H1 (cell line): ENCODE results near the gene KCP. TPM values are rescaled to one million over a fixed set of nuclear protein-coding genes. Genes with fewer than 3 reads are reported as not detected.
A peak's percentile ranks its signal among the peaks of the same experiment; 100 is the strongest.

ENCODE experiments used
- CTCF ChIA-PET: fragments of 300-600 bp; sonication (Branson Sonifier 250); formaldehyde crosslinking; loops from one replicate; lab custom pipeline; 2021; ENCODE audit not compliant: partially characterized antibody; lab: Charles Lee
- POLR2A ChIA-PET: fragments of 300-600 bp; sonication (Branson Sonifier 250); formaldehyde crosslinking; loops from one replicate; lab custom pipeline; 2021; ENCODE audit warnings: inconsistent platforms; ENCODE audit not compliant: partially characterized antibody; lab: Charles Lee
- DNase-seq, 2 experiments: peaks; one replicate each; pipeline versions ENCODE4 v3.0.0 to v3.0.0-alpha.2; 2010 to 2022; ENCODE audit warnings: low spot score in 2 of 2, low read depth in 1 of 2, mixed read lengths in 1 of 2
- FAIRE-seq: peaks from 2 replicates; lab custom pipeline; 2011; peaks lifted over from hg19 to GRCh38; lab: Jason Lieb, UNC
- H2AFZ ChIP-seq: 2 replicates; pipeline ENCODE4 v1.8.1; 2012; ENCODE audit warnings: low read length, inconsistent platforms
- H2AK5ac ChIP-seq: 2 replicates; pipeline ENCODE4 v1.6.1; 2013; ENCODE audit warnings: low read depth, low read length
- H2BK120ac ChIP-seq: replicated peaks from 2 replicates; pipeline ENCODE3; 2013; ENCODE audit warnings: low read depth, low read length, inconsistent platforms
- H2BK12ac ChIP-seq: 2 replicates; pipeline ENCODE4 v1.6.1; 2013; ENCODE audit warnings: low read depth, low read length
- H2BK15ac ChIP-seq: 2 replicates; pipeline ENCODE4 v1.6.1; 2013; ENCODE audit warnings: low read length
- H2BK20ac ChIP-seq: 2 replicates; pipeline ENCODE4 v1.6.1; 2013; ENCODE audit warnings: low read length
- H2BK5ac ChIP-seq: 2 replicates; pipeline ENCODE4 v1.6.1; 2013; ENCODE audit warnings: low read depth, low read length
- H3K14ac ChIP-seq: 2 replicates; pipeline ENCODE4 v1.6.1; 2013; ENCODE audit warnings: inconsistent platforms; ENCODE audit not compliant: insufficient read length
- H3K18ac ChIP-seq: 2 replicates; pipeline ENCODE4 v1.6.1; 2013; ENCODE audit warnings: low read length; ENCODE audit errors: extremely low read depth
- H3K23ac ChIP-seq: 2 replicates; pipeline ENCODE4 v1.6.1; 2013; ENCODE audit warnings: inconsistent platforms; ENCODE audit not compliant: insufficient read length
- H3K23me2 ChIP-seq: 2 replicates; pipeline ENCODE4 v1.6.1; 2013; ENCODE audit warnings: low read depth, low read length
- H3K27ac ChIP-seq: 2 replicates; pipeline ENCODE4 v1.6.1; 2011; ENCODE audit warnings: low read depth, low read length, inconsistent platforms
- H3K27me3 ChIP-seq, 4 experiments: replicated peaks in 1 of 4; 1 replicate in 1 of 4; 2 replicates in 3 of 4; pipeline versions ENCODE4 v1.6.1 to v1.8.1; 2011 to 2013; ENCODE audit warnings: low read length in 3 of 4, mild to moderate bottlenecking in 3 of 4, inconsistent platforms in 2 of 4, mixed read lengths in 2 of 4, moderate library complexity in 1 of 4; ENCODE audit not compliant: control insufficient read depth in 3 of 4, insufficient read depth in 3 of 4; ENCODE audit errors: extremely low read depth in 1 of 4
- H3K36me3 ChIP-seq, 4 experiments: 2 replicates each; pipeline versions ENCODE4 v1.6.1 to v1.8.1; 2011 to 2013; ENCODE audit warnings: mild to moderate bottlenecking in 4 of 4, low read length in 3 of 4, moderate library complexity in 2 of 4, control low read depth in 1 of 4, inconsistent platforms in 1 of 4; ENCODE audit not compliant: insufficient read depth in 4 of 4, control insufficient read depth in 2 of 4
- H3K4ac ChIP-seq: replicated peaks from 2 replicates; pipeline ENCODE3; 2013; ENCODE audit warnings: low read length, low read depth, mixed read lengths, inconsistent platforms; ENCODE audit not compliant: insufficient read length
- H3K4me1 ChIP-seq, 4 experiments: replicated peaks in 1 of 4; 1 replicate in 1 of 4; 2 replicates in 3 of 4; pipeline versions ENCODE4 v1.6.1 to v1.8.1; 2011 to 2013; ENCODE audit warnings: low read length in 3 of 4, inconsistent platforms in 2 of 4, mixed read lengths in 1 of 4; ENCODE audit not compliant: insufficient read depth in 4 of 4, control insufficient read depth in 3 of 4
- H3K4me2 ChIP-seq, 2 experiments: 2 replicates each; pipeline versions ENCODE4 v1.6.1 to v1.8.1; 2011 to 2013; ENCODE audit warnings: low read depth in 2 of 2, low read length in 2 of 2, control low read depth in 1 of 2, inconsistent platforms in 1 of 2, mild to moderate bottlenecking in 1 of 2; ENCODE audit not compliant: insufficient read depth in 1 of 2
- H3K4me3 ChIP-seq, 4 experiments: fragments of 200-600, 300-600 bp in 1 of 4; sonication (generic), shearing (Covaris generic), sonication (Bioruptor Twin) in 1 of 4; 2 replicates each; pipeline versions ENCODE4 v1.5.1 to v1.8.1; 2011 to 2016; ENCODE audit warnings: low read length in 4 of 4, low read depth in 3 of 4, control low read depth in 2 of 4, inconsistent platforms in 2 of 4, mild to moderate bottlenecking in 2 of 4, mixed read lengths in 1 of 4, moderate library complexity in 1 of 4; ENCODE audit not compliant: insufficient read depth in 2 of 4; ENCODE audit errors: extremely low read depth in 1 of 4
- H3K56ac ChIP-seq: replicated peaks from 2 replicates; pipeline ENCODE3; 2013; ENCODE audit warnings: low read depth, mild to moderate bottlenecking, mixed read lengths, low read length, inconsistent platforms; ENCODE audit not compliant: insufficient read length
- H3K79me1 ChIP-seq: 2 replicates; pipeline ENCODE4 v1.6.1; 2013; ENCODE audit warnings: low read depth, low read length, control low read depth
- H3K79me2 ChIP-seq, 2 experiments: 2 replicates each; pipeline versions ENCODE4 v1.6.1 to v1.8.1; 2012 to 2013; ENCODE audit warnings: low read length in 2 of 2, mild to moderate bottlenecking in 2 of 2, inconsistent platforms in 1 of 2; ENCODE audit not compliant: insufficient read depth in 2 of 2, control insufficient read depth in 1 of 2
- H3K9ac ChIP-seq, 4 experiments: replicated peaks in 1 of 4; 1 replicate in 1 of 4; 2 replicates in 3 of 4; pipeline versions ENCODE4 v1.6.1 to v1.8.1; 2011 to 2013; ENCODE audit warnings: low read depth in 3 of 4, low read length in 3 of 4, control low read depth in 2 of 4, mild to moderate bottlenecking in 2 of 4, moderate library complexity in 2 of 4, inconsistent platforms in 1 of 4; ENCODE audit errors: extremely low read depth in 1 of 4
- H3K9me3 ChIP-seq, 2 experiments: 2 replicates each; pipeline versions ENCODE4 v1.6.1 to v1.8.1; 2012 to 2013; ENCODE audit warnings: mild to moderate bottlenecking in 2 of 2, moderate library complexity in 2 of 2, control low read depth in 1 of 2, inconsistent platforms in 1 of 2, low read depth in 1 of 2, low read length in 1 of 2, mixed read lengths in 1 of 2; ENCODE audit not compliant: insufficient read depth in 2 of 2
- H4K20me1 ChIP-seq, 2 experiments: replicated peaks in 1 of 2; 2 replicates each; pipeline versions ENCODE3 to v1.8.1; 2011 to 2013; ENCODE audit warnings: inconsistent platforms in 2 of 2, low read length in 2 of 2, mild to moderate bottlenecking in 1 of 2; ENCODE audit not compliant: insufficient read depth in 2 of 2, control insufficient read depth in 1 of 2
- H4K5ac ChIP-seq: 2 replicates; pipeline ENCODE4 v1.6.1; 2013; ENCODE audit warnings: low read length, low read depth, mixed read lengths, inconsistent platforms; ENCODE audit not compliant: insufficient read length
- H4K8ac ChIP-seq: 2 replicates; pipeline ENCODE4 v1.8.0; 2013; ENCODE audit warnings: mild to moderate bottlenecking, moderate library complexity, low read length, inconsistent platforms; ENCODE audit not compliant: insufficient read depth; ENCODE audit errors: extremely low read depth
- H4K91ac ChIP-seq: replicated peaks from 2 replicates; pipeline ENCODE3; 2013; ENCODE audit warnings: low read length, mixed read lengths, inconsistent platforms; ENCODE audit not compliant: insufficient read length
- CHD2 ChIP-seq: IDR thresholded peaks from 2 replicates; pipeline ENCODE4 v1.6.1; 2012; ENCODE audit warnings: low read length, improper control_type of control experiment
- CTBP2 ChIP-seq: IDR thresholded peaks from 2 replicates; pipeline ENCODE4 v1.7.0; 2011; ENCODE audit warnings: borderline replicate concordance, mild to moderate bottlenecking, moderate library complexity, mixed read lengths, low read length; ENCODE audit not compliant: insufficient read depth, insufficient read length
- GABPA ChIP-seq: IDR thresholded peaks from 2 replicates; pipeline ENCODE4 v1.6.1; 2011; ENCODE audit warnings: mild to moderate bottlenecking, low read length, moderate library complexity, borderline replicate concordance; ENCODE audit not compliant: insufficient read depth
- JUN ChIP-seq: IDR thresholded peaks from 2 replicates; pipeline ENCODE4 v1.6.1; 2011; ENCODE audit warnings: low read depth, mild to moderate bottlenecking, improper control_type of control experiment, low read length
- KDM5A ChIP-seq: fragments of 200-600 bp; IDR thresholded peaks from 2 replicates; pipeline ENCODE4 v1.7.1; 2012; ENCODE audit warnings: mild to moderate bottlenecking, low read length, inconsistent platforms, mixed read lengths
- RBBP5 ChIP-seq: IDR thresholded peaks from 2 replicates; pipeline ENCODE4 v1.7.1; 2012; ENCODE audit warnings: low read depth, mild to moderate bottlenecking, inconsistent platforms, low read length, moderate library complexity, borderline replicate concordance
- TEAD4 ChIP-seq: IDR thresholded peaks from 2 replicates; pipeline ENCODE4 v1.6.1; 2012; ENCODE audit warnings: low read depth, low read length, inconsistent platforms, mixed read lengths
- WGBS, 2 experiments: shearing (Covaris generic) in 1 of 2; methylation state at CpG; one replicate each; pipeline versions ENCODE4 v1.1.6 to v1.1.7; 2013 to 2015; ENCODE audit warnings: low lambda C conversion rate in 2 of 2, mixed read lengths in 2 of 2, inconsistent platforms in 1 of 2, low coverage in 1 of 2, missing lambda C conversion rate in 1 of 2; ENCODE audit not compliant: insufficient replicate concordance in 2 of 2, insufficient coverage in 1 of 2, insufficient read length in 1 of 2; ENCODE audit errors: extremely low coverage in 1 of 2, missing lambda C conversion rate in 1 of 2; 5-methylcytosine and 5-hydroxymethylcytosine counted together
- polyA plus RNA-seq, 7 experiments: library from polyadenylated mRNA; depleted of rRNA in 3 of 7; stranded (reverse) in 5 of 7; unstranded in 2 of 7; fragments of >200 nt in 5 of 7; fragments of 200-250 nt in 2 of 7; gene quantifications; 1 replicate in 5 of 7; 2 replicates in 1 of 7; 4 replicates in 1 of 7; pipeline versions ENCODE4 v1.2.1 to v1.2.3, GENCODE V29; 2011 to 2013; ENCODE audit warnings: missing spikeins in 2 of 7, mixed read lengths in 2 of 7
- total RNA-seq: library from RNA; stranded (reverse); fragmentation: NEBNext Ultra II Directional; extraction: Animal tissue kit (Norgen Biotek cat#: 25700); gene quantifications from 2 replicates; pipeline ENCODE4 v1.2.1, GENCODE V29; 2021
- TF ChIP-seq, protein P1 (sequence below): IDR thresholded peaks from 2 replicates; pipeline ENCODE4 v1.6.1; 2012; ENCODE audit warnings: low read length, inconsistent platforms

KCP gene
- total and polyA plus RNA-seq, 2 of the 8 experiments (the other 6 are each of a cell fraction or from before 2014, with no cell fraction given): 1.3 to 2.0 TPM

DNA sequence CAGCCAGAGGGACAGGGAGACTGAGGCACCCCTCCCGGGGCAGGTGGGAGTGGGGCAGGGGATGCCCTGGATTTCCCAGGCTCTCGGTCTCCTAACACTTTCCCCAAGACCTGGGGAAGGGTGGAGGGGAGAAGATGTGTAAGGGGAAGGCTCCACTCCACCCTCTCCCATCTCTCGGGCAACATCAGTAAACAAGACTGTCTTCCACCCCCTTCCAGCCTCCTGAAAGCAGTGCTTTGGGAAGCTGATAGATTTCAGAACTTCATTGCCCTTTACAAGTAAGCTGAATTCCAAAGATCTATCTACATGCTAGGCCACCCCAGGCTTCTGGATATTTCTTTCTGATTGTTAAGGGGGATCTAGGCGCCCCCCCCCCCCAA, 76.6 kb downstream of the KCP start:
- Histone ChIP-seq H3K56ac (no peak overlapping the region), H2AK5ac (no peak overlapping the region), H3K14ac (no peak overlapping the region), H2AFZ (no peak overlapping the region), H3K23me2 (peaks cover 24% of the 10 kb centered on the region), H3K4me3 (0 out of 8 replicates have a peak overlapping the region, but pooled peaks of 1 of the 4 experiments have one; percentile 66), H3K27me3 (peaks cover 8 to 27% (median 26%) of the 10 kb centered on the region in 4 experiments; a peak in 6 of 7 replicates), H3K23ac (no peak overlapping the region), H3K4ac (peak overlapping the region; percentile 32), H3K79me2 (no peaks in the 10 kb centered on the region), H3K4me1 (peaks cover 3 to 42% (median 30%) of the 10 kb centered on the region in 4 experiments), H2BK15ac (0 out of 2 replicates have a peak overlapping the region, but pooled peaks have one; percentile 46), H2BK120ac (no peak overlapping the region), H4K5ac (no peak overlapping the region), H4K8ac (no peak overlapping the region), H2BK20ac (no peak overlapping the region), H4K91ac (no peak overlapping the region), H2BK5ac (0 out of 2 replicates have a peak overlapping the region, but pooled peaks have one; percentile 71), H4K20me1 (no peaks in the 10 kb centered on the region), H3K36me3 (no peaks in the 10 kb centered on the region), H3K4me2 (peak overlapping the region; percentile 99 to 100; a peak in 3 of 4 replicates), H3K79me1 (no peaks in the 10 kb centered on the region), H3K27ac (no peak overlapping the region), H3K9ac (no peak overlapping the region), H3K18ac (peak overlapping the region; percentile 78), H2BK12ac (no peak overlapping the region), H3K9me3 (no peaks in the 10 kb centered on the region)
- FAIRE-seq: no peak
- ChIA-PET POLR2A (interaction anchor here (1.1 to 5.7 kb wide), 3 partner anchors 16 to 134 kb away, joined by 3 to 31 read pairs (median 27); no protein-coding TSS in a partner anchor), CTCF (interaction anchor here (0.7 to 7.6 kb wide), 11 partner anchors 11 to 55 kb away, joined by 3 to 71 read pairs (median 5); partner anchors contain the start of gene ATP6V1F)
- DNase-seq: no peak
- TF ChIP-seq CHD2: no peak
- TF ChIP-seq RBBP5: no peak
- TF ChIP-seq GABPA: no peak
- no peak for TF ChIP-seq TEAD4
- TF ChIP-seq KDM5A: no peak
- TF ChIP-seq CTBP2: no peak
- no peak for TF ChIP-seq JUN
- TF ChIP-seq, protein P1, sequence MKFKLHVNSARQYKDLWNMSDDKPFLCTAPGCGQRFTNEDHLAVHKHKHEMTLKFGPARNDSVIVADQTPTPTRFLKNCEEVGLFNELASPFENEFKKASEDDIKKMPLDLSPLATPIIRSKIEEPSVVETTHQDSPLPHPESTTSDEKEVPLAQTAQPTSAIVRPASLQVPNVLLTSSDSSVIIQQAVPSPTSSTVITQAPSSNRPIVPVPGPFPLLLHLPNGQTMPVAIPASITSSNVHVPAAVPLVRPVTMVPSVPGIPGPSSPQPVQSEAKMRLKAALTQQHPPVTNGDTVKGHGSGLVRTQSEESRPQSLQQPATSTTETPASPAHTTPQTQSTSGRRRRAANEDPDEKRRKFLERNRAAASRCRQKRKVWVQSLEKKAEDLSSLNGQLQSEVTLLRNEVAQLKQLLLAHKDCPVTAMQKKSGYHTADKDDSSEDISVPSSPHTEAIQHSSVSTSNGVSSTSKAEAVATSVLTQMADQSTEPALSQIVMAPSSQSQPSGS: no peak
- 29% methylated on average over 2 of the region's 4 CpGs; no CpG with 5 or more reads in 1 of the 2 experiments for WGBS, 2 experiments
